Ovary (tissue), 9 donors: ENCODE measurements around the gene ATP6V0B. TPM values are rescaled to one million over a fixed set of nuclear protein-coding genes. Genes with fewer than 3 reads are reported as not detected.
A peak's percentile ranks its signal among the peaks of the same experiment; 100 is the strongest.

Experiments used
- DNase-seq, 5 donors: peaks; one replicate each; pipeline ENCODE4 v3.0.0-alpha.2; 2019 to 2020
- H3K27ac ChIP-seq, 2 donors: fragments of 200-600 bp; one replicate each; pipeline versions ENCODE4 v1.5.1 to v1.8.0; 2019 to 2022
- H3K27me3 ChIP-seq: fragments of 200-600 bp; one replicate; pipeline ENCODE4 v1.8.0; 2022
- H3K36me3 ChIP-seq: fragments of 200-600 bp; sonication (generic); one replicate; pipeline ENCODE4 v1.5.1; 2019
- H3K4me1 ChIP-seq: one replicate; pipeline ENCODE4 v1.8.1; 2013; ENCODE audit warnings: mild to moderate bottlenecking, moderate library complexity; ENCODE audit not compliant: insufficient read depth
- H3K4me3 ChIP-seq: fragments of 200-600 bp; sonication (generic); one replicate; pipeline ENCODE4 v1.5.1; 2017
- H3K9me3 ChIP-seq, 2 donors: fragments of 200-600 bp in 1 of 2; sonication (generic) in 1 of 2; one replicate each; pipeline versions ENCODE4 v1.5.1 to v1.8.1; 2013 to 2019; ENCODE audit warnings: mild to moderate bottlenecking in 1 of 2, moderate library complexity in 1 of 2
- CTCF ChIP-seq, 3 donors: fragments of 450-650 bp in 2 of 3; fragments of 200-600 bp in 1 of 3; IDR thresholded peaks; one replicate each; pipeline versions ENCODE4 v1.5.1 to v1.8.0; 2016 to 2022; ENCODE audit warnings: antibody characterized with exemption in 3 of 3, mild to moderate bottlenecking in 1 of 3
- EP300 ChIP-seq: sonication (generic); formaldehyde crosslinking; IDR thresholded peaks from one replicate; pipeline ENCODE4 v1.6.1; 2017; ENCODE audit warnings: antibody characterized with exemption
- POLR2A ChIP-seq: fragments of 450-650 bp; IDR thresholded peaks from one replicate; pipeline ENCODE4 v1.6.1; 2017; ENCODE audit warnings: antibody characterized with exemption, mild to moderate bottlenecking, moderate library complexity
- WGBS, 3 donors: extraction: QIAGEN DNeasy Blood & Tissue Kit in 1 of 3; methylation state at CpG; one replicate each; pipeline versions ENCODE4 v1.1.5 to v1.1.7; 2013 to 2017; 5-methylcytosine and 5-hydroxymethylcytosine counted together
- intact Hi-C, 4 donors: fragments of 100-400 bp; cut with DNase I; formaldehyde crosslinking; loops; one replicate each; pipeline versions ENCODE4 v1.11.0 to v1.15.1; 2022 to 2023
- polyA plus RNA-seq, 2 donors: library from polyadenylated mRNA; stranded (reverse); fragments of 200-250 nt in 1 of 2; fragments of 350-450 nt in 1 of 2; fragmentation: Illumina TruSeq in 1 of 2; extraction: RNeasy Lipid Tissue Mini Kit (QIAGEN cat#74804) in 1 of 2; gene quantifications; one replicate each; pipeline ENCODE4 v1.2.3, GENCODE V29; 2013 to 2014
- total RNA-seq, 7 donors: library from RNA; depleted of rRNA in 2 of 7; stranded (reverse); fragments of >200 nt in 2 of 7; fragmentation: NEBNext Ultra II Directional in 3 of 7; extraction: Animal tissue kit (Norgen Biotek cat#: 25700) in 3 of 7; gene quantifications; one replicate each; pipeline versions ENCODE4 v1.1.0 to v1.2.4, GENCODE V29; 2016 to 2023
- donor health status: DM: no; HTN: no; CAD: no; lungs with moderate emphysema.
- donor health status: DM: no; HTN: no; CAD: no.
- donor health status: Bipolar disorder and iron deficiency.
- donor health status: DM: yes; HTN: yes; CAD: no.
- donor health status: DM: no; HTN: no; CAD: no.
- donor health status: DM: yes; HTN: yes; CAD: no.

The ATP6V0B gene
- total and polyA plus RNA-seq, 9 donors, result 46.1 to 108 (median 74.4) TPM

GRCh38 chr1:43970911-43971310 is 3.8 kb upstream of the ATP6V0B start:
- no peak for DNase-seq
- no peaks in the 10 kb centered on the region for H3K36me3 ChIP-seq
- H3K27ac ChIP-seq, result no peak overlapping the region
- H3K9me3 ChIP-seq, result no peaks in the 10 kb centered on the region
- intact Hi-C loops, result no loop called here
- TF ChIP-seq POLR2A, result no peak
- TF ChIP-seq EP300, result no peak
- no peak for TF ChIP-seq CTCF (IDR thresholded peaks at IDR 0.05)
- 62 to 80% (median 71%) methylated on average over 9 of the region's 9 CpGs for WGBS, 3 donors
- H3K4me3 ChIP-seq, result no peak overlapping the region
- H3K4me1 ChIP-seq, result peaks cover 13% of the 10 kb centered on the region
- H3K27me3 ChIP-seq, result no peaks in the 10 kb centered on the region

- no peaks in the 10 kb centered on the region for H3K27me3 ChIP-seq
- H3K4me3 ChIP-seq, result no peak overlapping the region
- DNase-seq, result no peak
- H3K36me3 ChIP-seq, result no peaks in the 10 kb centered on the region
- H3K4me1 ChIP-seq, result peaks cover 13% of the 10 kb centered on the region
- intact Hi-C loops, result no loop called here
- TF ChIP-seq POLR2A (no peak), EP300 (no peak), CTCF (IDR thresholded peaks at IDR 0.05) (no peak)
- WGBS, 3 donors, result 91 to 95% (median 93%) methylated on average over 17 of the region's 17 CpGs
- no peak overlapping the region for H3K27ac ChIP-seq
- no peaks in the 10 kb centered on the region for H3K9me3 ChIP-seq
These were observed 3.3 kb upstream of the ATP6V0B start for GRCh38 chr1:43971336-43971980.

GRCh38 chr1:43973981-43974442 is 748 bp upstream of the ATP6V0B start:
- no peak for DNase-seq
- TF ChIP-seq EP300 (no peak), CTCF (IDR thresholded peaks at IDR 0.05) (no peak), POLR2A (no peak)
- Histone ChIP-seq H3K9me3 (no peaks in the 10 kb centered on the region), H3K4me1 (peaks cover 20% of the 10 kb centered on the region), H3K36me3 (no peaks in the 10 kb centered on the region), H3K27ac (peak overlapping the region; percentile 43 to 78), H3K27me3 (no peaks in the 10 kb centered on the region), H3K4me3 (peak overlapping the region; percentile 92)
- intact Hi-C loops, result no loop called here
- WGBS, 3 donors, result 36 to 44% (median 41%) methylated on average over 9 of the region's 9 CpGs

GRCh38 chr1:43975249-43975961 is 645 bp downstream of the ATP6V0B start:
- 1 to 2% (median 2%) methylated on average over 33 to 34 of the region's 34 CpGs for WGBS, 3 donors
- no peaks in the 10 kb centered on the region for H3K36me3 ChIP-seq
- H3K27ac ChIP-seq, result peak overlapping the region; percentile 43 to 78
- no peaks in the 10 kb centered on the region for H3K27me3 ChIP-seq
- H3K4me3 ChIP-seq, result peak overlapping the region; percentile 92
- H3K4me1 ChIP-seq, result peaks cover 22% of the 10 kb centered on the region
- intact Hi-C loops, result no loop called here
- TF ChIP-seq EP300 (no peak), CTCF (IDR thresholded peaks at IDR 0.05) (no peak), POLR2A (no peak)
- no peaks in the 10 kb centered on the region for H3K9me3 ChIP-seq
- peak in 4 of 5 donors; percentile 45 to 66 (median 55) for DNase-seq
